Measurements from ENCODE around the gene A1BG. TPM values are rescaled to one million over a fixed set of nuclear protein-coding genes. Genes with fewer than 3 reads are reported as not detected.

Gene A1BG
- total RNA-seq, 1 donor from 2014 or later: 7.5 TPM

DNA sequence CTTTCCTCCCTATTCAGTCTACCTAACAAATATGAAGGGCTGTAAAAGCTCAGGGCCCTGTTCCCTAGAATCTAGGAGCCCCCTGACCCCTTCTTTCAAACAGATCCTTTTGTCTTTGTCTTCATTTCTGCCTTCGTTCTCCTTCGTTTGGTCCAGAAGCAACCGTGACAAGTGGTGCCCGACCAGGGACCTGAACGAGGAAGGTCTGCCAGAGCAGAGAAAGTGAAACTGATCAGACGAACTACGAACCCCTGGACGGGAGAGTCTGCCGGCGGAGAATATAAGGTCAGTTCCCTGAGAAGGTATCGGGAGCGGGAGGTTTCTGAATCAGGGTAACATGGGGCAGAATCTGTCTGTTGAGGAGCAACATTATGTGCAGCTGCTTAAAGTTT, 47.4 kb downstream of the A1BG start:
- Histone ChIP-seq H2AFZ (replicated peaks) (no peak overlapping the region), H3K9me3 (ENCODE audit: low read depth) (no peaks in the 10 kb centered on the region), H3K79me2 (ENCODE audit: low read depth) (peaks cover 34% of the 10 kb centered on the region), H3K27ac (no peak overlapping the region), H3K4me2 (peak overlapping the region; percentile 80), H3K27me3 (no peaks in the 10 kb centered on the region), H3F3A (ENCODE audit: low read depth) (peaks cover 40% of the 10 kb centered on the region), H3K4me1 (peaks cover 8% of the 10 kb centered on the region), H3K4me3 (peak overlapping the region; percentile 93), H3K36me3 (peaks cover 3% of the 10 kb centered on the region), H4K20me1 (ENCODE audit: low read depth) (peaks cover 27% of the 10 kb centered on the region), H3K9ac (peak overlapping the region; percentile 52)
- peak overlapping the region; percentile 98 for H3K4me3 Mint-ChIP-seq
- peaks cover 5% of the 10 kb centered on the region for H3K27me3 Mint-ChIP-seq (ENCODE audit: insufficient read depth, low read depth)
- TF ChIP-seq CTCF (IDR thresholded peaks at IDR 0.05) (no peak), EZH2phosphoT487 (IDR thresholded peaks at IDR 0.05) (no peak), EZH2 (IDR thresholded peaks at IDR 0.05) (no peak)
- DNase-seq (ENCODE audit: low spot score): no peak
- H3K36me3 Mint-ChIP-seq: peaks cover 68% of the 10 kb centered on the region
- peaks cover 22% of the 10 kb centered on the region for H3K9me3 Mint-ChIP-seq
- H3K27ac Mint-ChIP-seq: no peak overlapping the region
- H3K4me1 Mint-ChIP-seq: peaks cover 18% of the 10 kb centered on the region

DNA sequence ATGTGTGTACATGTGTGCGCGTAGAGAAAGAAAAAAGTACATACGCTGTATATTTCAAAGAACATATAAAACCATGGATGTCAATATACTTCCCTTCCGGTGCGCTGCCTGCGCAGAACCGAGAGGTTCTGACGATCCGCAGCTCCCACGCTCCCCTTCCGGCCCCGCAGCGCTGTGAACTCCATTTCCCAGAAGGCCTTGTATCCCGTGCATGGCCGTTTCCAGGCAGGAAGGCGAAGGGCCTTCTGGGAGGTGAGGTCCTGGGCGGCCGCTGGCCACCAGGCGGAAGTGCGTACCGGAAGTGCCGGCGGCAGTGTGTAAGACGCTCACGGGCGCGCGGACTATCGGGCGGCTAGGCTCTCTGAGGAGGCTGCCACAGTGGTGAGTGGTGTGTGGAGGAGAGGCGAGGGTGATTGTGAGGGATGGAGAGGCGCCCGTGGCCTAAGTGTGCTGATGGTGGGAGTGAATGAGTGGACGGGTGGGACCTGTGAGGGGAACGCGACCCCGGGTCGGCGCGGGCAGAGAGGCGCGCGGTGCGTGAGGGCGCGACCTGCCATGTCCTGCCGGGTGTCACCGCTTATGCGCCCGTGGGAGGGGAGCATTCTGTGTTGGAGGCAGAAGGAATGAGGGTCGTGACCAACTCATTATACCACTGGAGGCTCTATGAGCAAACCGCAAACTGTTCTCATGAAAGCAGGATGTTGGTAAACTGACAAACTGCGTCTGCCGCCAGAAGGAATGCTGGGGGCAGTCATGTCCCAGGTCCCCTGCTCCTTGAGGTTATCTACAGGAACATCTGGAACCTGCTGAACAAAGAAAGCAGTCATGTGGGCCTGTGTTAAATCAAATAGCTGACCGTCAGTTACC, 48.0 kb downstream of the A1BG start, which contains the start of gene ERVK3-1:
ERVK3-1 (plus strand) TSS at position 313 of the 867 bp plus-strand sequence. CDS start 6,792 bp downstream, outside the sequence.
- peak; percentile 97 for DNase-seq (ENCODE audit: low spot score)
- TF ChIP-seq EZH2 (IDR thresholded peaks at IDR 0.05) (no peak), EZH2phosphoT487 (IDR thresholded peaks at IDR 0.05) (no peak), CTCF (IDR thresholded peaks at IDR 0.05) (no peak)
- H3K27ac ChIP-seq: no peak within 1 kb of the TSS
- peaks cover 5% of the 10 kb centered on the region for H3K27me3 Mint-ChIP-seq (ENCODE audit: insufficient read depth, low read depth)
- peak within 1 kb of the TSS; percentile 80 for H3K4me2 ChIP-seq
- H3K36me3 ChIP-seq: peaks cover 3% of the 10 kb centered on the region
- peak within 1 kb of the TSS; percentile 98 for H3K4me3 Mint-ChIP-seq
- H3K36me3 Mint-ChIP-seq: peaks cover 71% of the 10 kb centered on the region
- H4K20me1 ChIP-seq (ENCODE audit: low read depth): peaks cover 33% of the 10 kb centered on the region
- no peaks in the 10 kb centered on the region for H3K27me3 ChIP-seq
- no peaks in the 10 kb centered on the region for H3K9me3 ChIP-seq (ENCODE audit: low read depth)
- H3K9ac ChIP-seq: peak within 1 kb of the TSS; percentile 52
- peaks cover 8% of the 10 kb centered on the region for H3K4me1 ChIP-seq
- peak within 1 kb of the TSS; percentile 86 for H2AFZ ChIP-seq (replicated peaks)
- peak within 1 kb of the TSS; percentile 93 for H3K4me3 ChIP-seq
- H3K79me2 ChIP-seq (ENCODE audit: low read depth): peaks cover 39% of the 10 kb centered on the region
- H3K4me1 Mint-ChIP-seq: peaks cover 18% of the 10 kb centered on the region
- H3K9me3 Mint-ChIP-seq: peaks cover 27% of the 10 kb centered on the region
- peaks cover 40% of the 10 kb centered on the region for H3F3A ChIP-seq (ENCODE audit: low read depth)
- peak within 1 kb of the TSS; percentile 68 for H3K27ac Mint-ChIP-seq

GRCh38 chr19:58304748-58305064, 48.6 kb downstream of the A1BG start:
- H3K79me2 ChIP-seq (ENCODE audit: low read depth): peaks cover 44% of the 10 kb centered on the region
- H3K4me1 ChIP-seq: peaks cover 8% of the 10 kb centered on the region
- H3K27ac Mint-ChIP-seq: no peak overlapping the region
- H3K4me1 Mint-ChIP-seq: peaks cover 18% of the 10 kb centered on the region
- H3K36me3 ChIP-seq: peaks cover 3% of the 10 kb centered on the region
- H3K36me3 Mint-ChIP-seq: peaks cover 71% of the 10 kb centered on the region
- TF ChIP-seq CTCF (IDR thresholded peaks at IDR 0.05): no peak
- no peak for TF ChIP-seq EZH2 (IDR thresholded peaks at IDR 0.05)
- H2AFZ ChIP-seq (replicated peaks): no peak overlapping the region
- no peaks in the 10 kb centered on the region for H3K9me3 ChIP-seq (ENCODE audit: low read depth)
- peaks cover 36% of the 10 kb centered on the region for H3F3A ChIP-seq (ENCODE audit: low read depth)
- peak overlapping the region; percentile 80 for H3K4me2 ChIP-seq
- DNase-seq (ENCODE audit: low spot score): peak; percentile 43
- no peak overlapping the region for H3K9ac ChIP-seq
- H3K27me3 ChIP-seq: no peaks in the 10 kb centered on the region
- peaks cover 5% of the 10 kb centered on the region for H3K27me3 Mint-ChIP-seq (ENCODE audit: insufficient read depth, low read depth)
- H3K4me3 ChIP-seq: peak overlapping the region; percentile 93
- peak overlapping the region; percentile 98 for H3K4me3 Mint-ChIP-seq
- no peak overlapping the region for H3K27ac ChIP-seq
- peaks cover 32% of the 10 kb centered on the region for H3K9me3 Mint-ChIP-seq
- H4K20me1 ChIP-seq (ENCODE audit: low read depth): peaks cover 39% of the 10 kb centered on the region

Measured in neural progenitor cell (in vitro differentiated cells).